Kidney (tissue), 14 donors: ENCODE results near the gene VAC14. TPM values are rescaled to one million over a fixed set of nuclear protein-coding genes. Genes with fewer than 3 reads are reported as not detected.
A peak's percentile ranks its signal among the peaks of the same experiment; 100 is the strongest.

ENCODE experiments used
- DNase-seq, 5 donors: peaks; one replicate each; pipeline ENCODE4 v3.0.0-alpha.2; 2013 to 2020
- FAIRE-seq: peaks from 2 replicates; lab custom pipeline; 2012; peaks lifted over from hg19 to GRCh38; lab: Jason Lieb, UNC
- H3K27ac ChIP-seq, 2 donors: one replicate each; pipeline ENCODE4 v1.7.0; 2013; ENCODE audit warnings: low read depth in 2 of 2, low read length in 2 of 2, inconsistent platforms in 1 of 2
- H3K27me3 ChIP-seq: one replicate; pipeline ENCODE4 v1.7.1; 2013; ENCODE audit warnings: low read length, inconsistent platforms; ENCODE audit not compliant: control insufficient read depth, insufficient read depth
- H3K36me3 ChIP-seq, 3 donors: one replicate each; pipeline versions ENCODE4 v1.7.0 to v1.7.1; 2013; ENCODE audit warnings: low read length in 3 of 3, control low read depth in 1 of 3, inconsistent platforms in 1 of 3; ENCODE audit not compliant: insufficient read depth in 3 of 3, control insufficient read depth in 2 of 3
- H3K4me1 ChIP-seq, 3 donors: one replicate each; pipeline versions ENCODE4 v1.7.0 to v1.7.1; 2013; ENCODE audit warnings: low read length in 3 of 3, inconsistent platforms in 1 of 3, low read depth in 1 of 3; ENCODE audit not compliant: control insufficient read depth in 2 of 3, insufficient read depth in 2 of 3
- H3K4me3 ChIP-seq, 3 donors: one replicate each; pipeline versions ENCODE4 v1.7.0 to v1.8.1; 2013; ENCODE audit warnings: low read length in 3 of 3, control low read depth in 1 of 3, inconsistent platforms in 1 of 3
- H3K9ac ChIP-seq, 3 donors: one replicate each; pipeline versions ENCODE4 v1.7.0 to v1.7.1; 2013; ENCODE audit warnings: low read length in 3 of 3, control low read depth in 1 of 3, inconsistent platforms in 1 of 3
- H3K9me3 ChIP-seq, 3 donors: one replicate each; pipeline versions ENCODE4 v1.7.0 to v1.7.1; 2013; ENCODE audit warnings: low read length in 3 of 3, control low read depth in 1 of 3, inconsistent platforms in 1 of 3; ENCODE audit not compliant: control insufficient read depth in 2 of 3, insufficient read depth in 1 of 3
- intact Hi-C: fragments of 100-400 bp; cut with DNase I; formaldehyde crosslinking; loops from one replicate; pipeline ENCODE4 v1.11.1; 2022
- polyA plus RNA-seq: library from polyadenylated mRNA; stranded (reverse); fragments of 350-450 nt; fragmentation: Illumina TruSeq; extraction: RNeasy Lipid Tissue Mini Kit (QIAGEN cat#74804); gene quantifications from one replicate; pipeline ENCODE4 v1.2.3, GENCODE V29; 2014; ENCODE audit warnings: low read depth, low replicate concordance; ENCODE audit not compliant: insufficient read depth
- total RNA-seq: library from RNA; stranded (reverse); fragmentation: NEBNext Ultra II Directional; extraction: Animal tissue kit (Norgen Biotek cat#: 25700); gene quantifications from one replicate; pipeline ENCODE4 v1.2.1, GENCODE V29; 2021
- TF ChIP-seq, protein P1 (sequence below): IDR thresholded peaks from 3 replicates; pipeline ENCODE4 v1.5.1; 2012; ENCODE audit warnings: mild to moderate bottlenecking, moderate library complexity, borderline replicate concordance; ENCODE audit not compliant: insufficient read depth; ENCODE audit errors: extremely low read depth
- donor health status: control.
- donor health status: control.
- donor health status: control.
- donor health status: control.
- donor health status: control.
- donor health status: DM: yes; HTN: yes; CAD: no.
- donor health status: Normal renal cell carcinoma (clear cell type).

VAC14 gene
- total and polyA plus RNA-seq, 2 donors from 2014 or later = 36.8 to 41.9 TPM

DNA sequence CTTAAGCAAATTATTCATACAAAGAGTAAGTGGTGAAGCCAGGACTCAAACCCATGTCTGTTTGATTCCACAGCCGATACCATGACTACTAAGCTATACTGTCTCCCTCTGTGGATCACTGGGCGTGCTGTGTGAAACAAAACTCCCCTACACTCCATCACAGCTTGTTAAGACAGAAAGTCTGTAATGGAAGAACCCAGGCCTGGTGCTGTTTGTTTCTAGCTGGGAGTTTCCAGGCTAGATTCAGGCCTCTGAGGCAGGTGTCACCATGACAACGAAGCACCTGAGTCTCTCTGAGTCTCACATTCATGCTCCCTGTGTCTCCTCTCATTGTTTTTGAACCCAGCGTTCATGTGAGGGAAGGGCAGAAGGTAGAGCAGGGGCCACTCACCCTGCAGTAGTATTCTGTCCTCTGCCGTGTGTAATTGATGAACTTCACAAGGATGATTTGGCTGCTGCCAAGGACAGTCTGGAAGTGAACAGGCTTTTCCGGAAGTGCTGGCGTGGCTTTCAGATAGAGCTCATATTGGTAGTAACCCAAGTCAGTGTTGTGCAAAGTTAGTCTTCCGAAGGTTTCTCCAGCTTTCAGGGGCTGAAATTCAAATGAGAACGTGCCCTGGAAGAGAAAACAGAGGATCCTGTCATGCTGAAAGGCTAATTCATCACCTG lies 8.6 kb upstream of the VAC14 start:
- Histone ChIP-seq H3K9me3 (no peaks in the 10 kb centered on the region), H3K4me1 (no peaks in the 10 kb centered on the region), H3K27ac (no peak overlapping the region), H3K4me3 (no peak overlapping the region), H3K27me3 (no peaks in the 10 kb centered on the region), H3K36me3 (no peaks in the 10 kb centered on the region), H3K9ac (no peak overlapping the region)
- TF ChIP-seq, protein P1, sequence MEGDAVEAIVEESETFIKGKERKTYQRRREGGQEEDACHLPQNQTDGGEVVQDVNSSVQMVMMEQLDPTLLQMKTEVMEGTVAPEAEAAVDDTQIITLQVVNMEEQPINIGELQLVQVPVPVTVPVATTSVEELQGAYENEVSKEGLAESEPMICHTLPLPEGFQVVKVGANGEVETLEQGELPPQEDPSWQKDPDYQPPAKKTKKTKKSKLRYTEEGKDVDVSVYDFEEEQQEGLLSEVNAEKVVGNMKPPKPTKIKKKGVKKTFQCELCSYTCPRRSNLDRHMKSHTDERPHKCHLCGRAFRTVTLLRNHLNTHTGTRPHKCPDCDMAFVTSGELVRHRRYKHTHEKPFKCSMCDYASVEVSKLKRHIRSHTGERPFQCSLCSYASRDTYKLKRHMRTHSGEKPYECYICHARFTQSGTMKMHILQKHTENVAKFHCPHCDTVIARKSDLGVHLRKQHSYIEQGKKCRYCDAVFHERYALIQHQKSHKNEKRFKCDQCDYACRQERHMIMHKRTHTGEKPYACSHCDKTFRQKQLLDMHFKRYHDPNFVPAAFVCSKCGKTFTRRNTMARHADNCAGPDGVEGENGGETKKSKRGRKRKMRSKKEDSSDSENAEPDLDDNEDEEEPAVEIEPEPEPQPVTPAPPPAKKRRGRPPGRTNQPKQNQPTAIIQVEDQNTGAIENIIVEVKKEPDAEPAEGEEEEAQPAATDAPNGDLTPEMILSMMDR = no peak
- DNase-seq (peak in 1 of 5 donors; percentile 29), FAIRE-seq (no peak)
- intact Hi-C loops = no loop called here

DNA sequence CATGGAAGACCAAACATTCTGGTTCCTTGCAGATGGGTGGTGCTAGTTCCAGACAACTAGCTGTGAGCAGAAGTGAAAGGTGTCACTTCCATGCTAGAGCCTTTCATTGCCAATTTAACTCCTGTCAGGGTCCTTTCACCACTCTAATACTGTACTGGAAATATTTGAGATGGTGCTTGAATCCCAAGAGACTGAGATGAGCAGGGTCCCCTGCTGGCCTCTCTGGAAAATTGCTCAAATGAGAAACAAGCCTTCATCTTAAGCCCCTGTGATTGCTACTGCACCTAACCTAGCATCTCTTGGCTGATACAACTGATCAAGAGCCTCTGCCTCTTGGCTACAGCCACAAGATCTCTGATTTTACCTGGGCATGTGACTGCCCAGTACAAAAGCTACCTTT lies 7.4 kb upstream of the VAC14 start:
- TF ChIP-seq, protein P1 = no peak
- peaks cover 0 to 7% (median 0%) of the 10 kb centered on the region in 3 donors for H3K9me3 ChIP-seq
- intact Hi-C loops = no loop called here
- DNase-seq (no peak), FAIRE-seq (no peak)
- H3K9ac ChIP-seq = no peak overlapping the region
- H3K4me3 ChIP-seq = no peak overlapping the region
- H3K36me3 ChIP-seq = no peaks in the 10 kb centered on the region
- no peaks in the 10 kb centered on the region for H3K4me1 ChIP-seq
- H3K27me3 ChIP-seq = no peaks in the 10 kb centered on the region
- H3K27ac ChIP-seq = no peak overlapping the region

- TF ChIP-seq, protein P1 = no peak
- no peak overlapping the region for H3K9ac ChIP-seq
- FAIRE-seq (no peak), DNase-seq (no peak)
- intact Hi-C loops = no loop called here
- H3K4me1 ChIP-seq = no peaks in the 10 kb centered on the region
- H3K4me3 ChIP-seq = no peak overlapping the region
- H3K27ac ChIP-seq = no peak overlapping the region
- H3K9me3 ChIP-seq = peaks cover 0 to 7% (median 0%) of the 10 kb centered on the region in 3 donors
- H3K27me3 ChIP-seq = no peaks in the 10 kb centered on the region
- no peaks in the 10 kb centered on the region for H3K36me3 ChIP-seq
Observed at GRCh38 chr16:70805787-70806186, 4.8 kb upstream of the VAC14 start.

DNA sequence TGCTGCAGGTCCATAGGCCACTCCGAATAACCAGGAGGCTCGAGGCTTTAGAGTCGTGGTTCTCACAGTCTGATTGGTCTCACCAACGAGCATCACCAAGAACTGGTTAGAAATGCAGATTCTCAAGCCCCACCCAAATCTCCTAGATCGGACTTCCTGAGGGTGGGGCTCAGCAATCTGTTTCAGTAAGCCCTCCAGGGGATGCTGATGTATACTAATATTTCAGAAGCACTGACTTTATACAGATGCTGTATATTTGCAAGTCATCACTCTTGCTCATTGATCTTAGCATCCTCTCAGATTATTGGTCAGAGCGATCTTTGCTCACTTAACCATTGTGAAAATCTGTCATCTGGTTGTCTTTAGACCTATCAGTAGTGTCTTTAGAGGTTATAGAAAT lies 4.4 kb upstream of the VAC14 start:
- H3K27ac ChIP-seq = no peak overlapping the region
- H3K9ac ChIP-seq = no peak overlapping the region
- intact Hi-C loops = no loop called here
- TF ChIP-seq, protein P1 = no peak
- DNase-seq = peak in 1 of 5 donors; percentile 15
- no peaks in the 10 kb centered on the region for H3K36me3 ChIP-seq
- H3K9me3 ChIP-seq = peaks cover 0 to 7% (median 0%) of the 10 kb centered on the region in 3 donors
- H3K4me3 ChIP-seq = no peak overlapping the region
- H3K4me1 ChIP-seq = peaks cover 0 to 2% (median 0%) of the 10 kb centered on the region in 3 donors
- FAIRE-seq = no peak
- H3K27me3 ChIP-seq = no peaks in the 10 kb centered on the region
